GM10248 (cell line): Measurements from ENCODE around the gene NOS1.

Experiments
- CTCF ChIA-PET: fragments of 300-600 bp; sonication (Branson Sonifier 250); formaldehyde crosslinking; extraction: SDS; loops from one replicate; lab custom pipeline; 2021; ENCODE audit warnings: antibody characterized with exemption; lab: Yijun Ruan, JAX
- POLR2A ChIA-PET: fragments of 350-650 bp; sonication (Branson Sonifier 250); formaldehyde crosslinking; extraction: SDS; loops from one replicate; lab custom pipeline; 2020; ENCODE audit warnings: antibody characterized with exemption; lab: Yijun Ruan, JAX
- DNase-seq: peaks from one replicate; pipeline ENCODE4 v3.0.0; 2012; ENCODE audit errors: extremely low spot score
- CTCF ChIP-seq: IDR thresholded peaks from 2 replicates; pipeline ENCODE4 v1.5.1; 2012; ENCODE audit warnings: mild to moderate bottlenecking, low read depth; ENCODE audit errors: extremely low read depth, missing control alignments, control extremely low read depth

Gene NOS1

GRCh38 chr12:117165342-117165741 is 196.1 kb downstream of the NOS1 start:
- TF ChIP-seq CTCF = no peak
- POLR2A ChIA-PET = no interaction called here
- DNase-seq = no peak
- CTCF ChIA-PET = interaction anchor here (0.9 to 1.4 kb wide), 2 partner anchors 10 to 64 kb away, joined by 4 read pairs; no protein-coding TSS in a partner anchor

- TF ChIP-seq CTCF = no peak
- CTCF ChIA-PET = no interaction called here
- DNase-seq = no peak
- POLR2A ChIA-PET = no interaction called here
Observed at GRCh38 chr12:117162633-117163032, 198.8 kb downstream of the NOS1 start.

DNA sequence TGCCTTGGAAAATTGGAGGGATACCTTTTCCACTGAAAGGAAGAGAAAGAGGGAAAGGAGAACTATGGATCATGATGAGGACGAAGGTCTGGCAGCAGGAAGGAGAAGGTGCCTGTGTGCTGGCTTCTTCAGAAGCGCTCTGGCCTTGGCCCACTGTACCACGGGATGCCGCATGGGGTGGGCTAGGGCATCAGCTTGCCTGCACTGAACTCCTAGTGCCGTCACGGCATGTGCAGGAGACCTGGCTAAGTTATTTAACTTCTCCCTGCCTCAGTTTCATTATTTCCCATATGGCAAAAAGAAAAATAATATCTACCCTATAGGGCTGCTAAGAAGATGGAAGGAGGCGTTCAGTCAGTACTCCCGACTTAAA is 199.3 kb downstream of the NOS1 start:
- TF ChIP-seq CTCF = no peak
- POLR2A ChIA-PET = no interaction called here
- CTCF ChIA-PET = no interaction called here

DNA sequence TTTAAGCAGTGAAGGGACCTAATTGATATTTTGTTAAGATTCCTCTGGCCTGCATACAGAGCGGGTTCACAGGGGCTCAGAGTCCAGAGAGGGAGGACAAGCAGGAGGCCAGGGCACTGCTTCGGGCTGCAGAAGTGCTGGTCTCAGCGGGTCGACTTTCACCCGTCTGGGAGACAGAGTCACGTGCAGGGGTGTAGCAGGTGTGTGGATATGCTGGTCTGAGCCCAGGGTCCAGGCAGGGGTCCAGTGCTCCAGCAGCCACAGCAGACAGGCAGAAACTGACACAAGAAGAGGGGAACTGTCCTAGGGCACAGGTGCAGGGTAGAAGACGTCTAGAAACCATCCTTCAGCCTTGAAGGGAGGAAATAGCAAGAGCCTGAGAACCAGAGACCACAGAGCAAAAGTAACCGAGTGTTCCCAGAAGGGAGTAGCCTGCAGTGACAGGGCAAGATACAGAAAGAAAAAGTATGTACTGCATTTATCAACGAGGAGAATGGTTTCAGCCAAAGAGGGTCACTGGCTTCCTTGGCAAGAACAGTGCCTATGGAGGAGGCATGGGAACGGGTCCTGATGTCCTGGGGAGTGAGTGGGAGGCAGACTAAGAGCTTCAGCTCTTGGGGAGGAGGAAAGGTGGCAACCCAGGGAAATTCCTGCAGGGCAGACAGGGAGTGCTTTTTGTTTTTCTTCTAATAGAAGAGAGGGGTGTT is 199.8 kb downstream of the NOS1 start:
- no peak for DNase-seq
- TF ChIP-seq CTCF = no peak
- POLR2A ChIA-PET = no interaction called here
- CTCF ChIA-PET = interaction anchor here (1.1 kb wide), 1 partner anchor 11 kb away, joined by 3 read pairs; no protein-coding TSS in a partner anchor

More for the DNA sequence above, 199.3 kb downstream of the NOS1 start:
- DNase-seq = no peak

DNA sequence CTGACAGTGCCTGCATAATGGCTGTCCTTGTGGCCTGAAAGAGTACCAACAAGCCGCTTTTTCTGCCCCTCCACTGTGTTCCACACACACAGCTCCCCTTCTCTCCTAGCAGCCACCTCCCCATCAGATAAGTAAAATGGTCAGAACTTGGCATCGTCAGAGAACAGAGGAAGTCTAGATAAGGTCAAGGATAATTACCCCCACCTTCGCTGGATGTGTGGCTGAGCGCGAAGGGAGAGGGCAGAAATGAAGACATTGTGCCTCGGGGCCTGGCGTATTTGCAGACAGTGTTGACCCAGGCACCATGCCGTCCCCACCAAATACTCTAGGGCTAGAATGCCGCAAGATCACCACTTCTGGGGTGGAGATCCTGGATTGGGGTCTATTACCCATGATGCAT is 201.8 kb downstream of the NOS1 start:
- ChIA-PET CTCF (no interaction called here), POLR2A (no interaction called here)
- TF ChIP-seq CTCF = no peak
- no peak for DNase-seq

DNA sequence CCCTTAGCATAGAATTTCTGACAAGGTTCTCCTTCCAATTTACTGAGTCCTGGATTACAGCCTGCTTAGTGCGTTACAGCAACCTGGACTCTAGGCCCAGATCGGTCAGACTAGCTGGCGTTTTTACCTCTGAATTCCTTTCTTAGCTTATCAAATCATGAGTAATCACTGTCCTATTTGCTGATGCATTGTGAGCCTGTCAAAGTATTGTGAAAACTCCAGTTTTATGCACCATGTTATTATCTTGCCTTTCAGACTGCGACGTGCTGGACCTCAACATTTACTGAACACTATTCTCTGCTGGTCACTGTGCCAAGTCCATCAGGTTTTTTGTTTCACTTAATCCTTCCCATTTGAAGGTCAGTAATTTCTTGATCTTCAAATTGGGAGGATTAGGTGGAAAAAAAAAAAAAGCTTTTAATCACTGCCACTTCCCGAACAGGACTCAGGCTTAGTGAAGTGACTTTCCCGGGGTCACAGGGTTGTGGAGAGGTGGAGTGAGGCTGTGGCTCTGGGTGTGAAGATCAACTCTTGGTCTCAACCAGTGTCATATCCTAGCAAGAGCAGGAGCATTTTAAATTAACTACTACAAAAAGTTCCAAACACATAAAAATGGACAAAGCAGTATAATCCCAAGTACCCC is 202.4 kb downstream of the NOS1 start:
- TF ChIP-seq CTCF = no peak
- no peak for DNase-seq
- ChIA-PET POLR2A (no interaction called here), CTCF (no interaction called here)
